Astrocyte (in vitro differentiated cells and primary cell): Measurements from ENCODE around the gene EIF4EBP2. TPM values are rescaled to one million over a fixed set of nuclear protein-coding genes. Genes with fewer than 3 reads are reported as not detected.

Source experiments
- DNase-seq: peaks from one replicate; pipeline ENCODE4 v3.0.0-alpha.2; 2010; ENCODE audit warnings: low read depth
- FAIRE-seq: peaks from 2 replicates; lab custom pipeline; 2011; peaks lifted over from hg19 to GRCh38; lab: Jason Lieb, UNC
- H2AFZ ChIP-seq: 2 replicates; pipeline ENCODE4 v1.6.0; 2012; ENCODE audit warnings: low read depth, low read length, inconsistent platforms
- H3K27ac ChIP-seq: 2 replicates; pipeline ENCODE4 v1.5.1; 2011; ENCODE audit warnings: low read depth, low read length, inconsistent platforms
- H3K27me3 ChIP-seq: 2 replicates; pipeline ENCODE4 v1.6.0; 2011; ENCODE audit warnings: low read length, inconsistent platforms; ENCODE audit not compliant: insufficient read depth
- H3K36me3 ChIP-seq: 2 replicates; pipeline ENCODE4 v1.5.1; 2011; ENCODE audit warnings: low read length, inconsistent platforms; ENCODE audit not compliant: insufficient read depth
- H3K4me1 ChIP-seq: 2 replicates; pipeline ENCODE4 v1.5.1; 2011; ENCODE audit warnings: low read length, inconsistent platforms; ENCODE audit not compliant: insufficient read depth
- H3K4me2 ChIP-seq: 2 replicates; pipeline ENCODE4 v1.6.0; 2012; ENCODE audit warnings: low read length, inconsistent platforms
- H3K4me3 ChIP-seq: 2 replicates; pipeline ENCODE4 v1.5.1; 2011; ENCODE audit warnings: low read depth, mild to moderate bottlenecking, low read length, inconsistent platforms; ENCODE audit not compliant: insufficient read depth
- H3K79me2 ChIP-seq: 2 replicates; pipeline ENCODE4 v1.6.0; 2012; ENCODE audit warnings: mild to moderate bottlenecking, low read length, inconsistent platforms; ENCODE audit not compliant: insufficient read depth
- H3K9ac ChIP-seq: 2 replicates; pipeline ENCODE4 v1.6.0; 2012; ENCODE audit warnings: mild to moderate bottlenecking, low read length, inconsistent platforms
- H3K9me3 ChIP-seq: 2 replicates; pipeline ENCODE4 v1.5.1; 2012; ENCODE audit warnings: low read depth, mild to moderate bottlenecking, low read length, inconsistent platforms; ENCODE audit not compliant: insufficient read depth
- H4K20me1 ChIP-seq: 2 replicates; pipeline ENCODE4 v1.6.0; 2012; ENCODE audit warnings: low read length, inconsistent platforms; ENCODE audit not compliant: insufficient read depth
- H3K27ac Mint-ChIP-seq: one replicate; pipeline ENCODE4 v1.8.0; 2021; ENCODE audit warnings: mild to moderate bottlenecking, mixed read lengths; ENCODE audit not compliant: unreplicated experiment
- H3K27me3 Mint-ChIP-seq: one replicate; pipeline ENCODE4 v1.8.0; 2021; ENCODE audit warnings: low read depth, mixed read lengths; ENCODE audit not compliant: unreplicated experiment
- H3K36me3 Mint-ChIP-seq: one replicate; pipeline ENCODE4 v1.8.0; 2021; ENCODE audit warnings: low read depth, mixed read lengths; ENCODE audit not compliant: unreplicated experiment
- H3K4me1 Mint-ChIP-seq: one replicate; pipeline ENCODE4 v1.8.0; 2021; ENCODE audit warnings: low read depth, mixed read lengths; ENCODE audit not compliant: unreplicated experiment
- H3K4me3 Mint-ChIP-seq: one replicate; pipeline ENCODE4 v1.8.0; 2021; ENCODE audit warnings: mild to moderate bottlenecking, moderate library complexity, mixed read lengths; ENCODE audit not compliant: unreplicated experiment
- H3K9me3 Mint-ChIP-seq: one replicate; pipeline ENCODE4 v1.8.0; 2021; ENCODE audit warnings: mild to moderate bottlenecking, mixed read lengths; ENCODE audit not compliant: unreplicated experiment
- EZH2 ChIP-seq: IDR thresholded peaks from 2 replicates; pipeline ENCODE4 v1.6.1; 2012; ENCODE audit warnings: mild to moderate bottlenecking, low read length, inconsistent platforms; ENCODE audit not compliant: insufficient read depth
- total RNA-seq: library from RNA; stranded (reverse); gene quantifications from 2 replicates; pipeline ENCODE4 v1.2.1, GENCODE V29; 2021
- TF ChIP-seq, protein P1 (sequence below): IDR thresholded peaks from 2 replicates; pipeline ENCODE4 v1.5.1; 2011; ENCODE audit warnings: low read depth, mild to moderate bottlenecking, inconsistent platforms, low read length, moderate library complexity; ENCODE audit not compliant: insufficient read depth

The EIF4EBP2 gene
- total RNA-seq, 1 donor from 2014 or later = 74.0 TPM

- H2AFZ ChIP-seq = no peak overlapping the region
- no peaks in the 10 kb centered on the region for H3K27me3 ChIP-seq
- H3K9me3 ChIP-seq = no peaks in the 10 kb centered on the region
- H3K9me3 Mint-ChIP-seq = no peaks in the 10 kb centered on the region
- H4K20me1 ChIP-seq = peaks cover 13% of the 10 kb centered on the region
- H3K4me2 ChIP-seq = peak overlapping the region; percentile 68
- H3K4me1 ChIP-seq = peaks cover 27% of the 10 kb centered on the region
- no peak overlapping the region for H3K4me3 ChIP-seq
- FAIRE-seq = peak; percentile 63
- H3K36me3 ChIP-seq = no peaks in the 10 kb centered on the region
- H3K4me3 Mint-ChIP-seq = no peak overlapping the region
- peaks cover 2% of the 10 kb centered on the region for H3K79me2 ChIP-seq
- H3K27ac Mint-ChIP-seq = peak overlapping the region; percentile 90
- peaks cover 1% of the 10 kb centered on the region for H3K27me3 Mint-ChIP-seq
- TF ChIP-seq, protein P1, sequence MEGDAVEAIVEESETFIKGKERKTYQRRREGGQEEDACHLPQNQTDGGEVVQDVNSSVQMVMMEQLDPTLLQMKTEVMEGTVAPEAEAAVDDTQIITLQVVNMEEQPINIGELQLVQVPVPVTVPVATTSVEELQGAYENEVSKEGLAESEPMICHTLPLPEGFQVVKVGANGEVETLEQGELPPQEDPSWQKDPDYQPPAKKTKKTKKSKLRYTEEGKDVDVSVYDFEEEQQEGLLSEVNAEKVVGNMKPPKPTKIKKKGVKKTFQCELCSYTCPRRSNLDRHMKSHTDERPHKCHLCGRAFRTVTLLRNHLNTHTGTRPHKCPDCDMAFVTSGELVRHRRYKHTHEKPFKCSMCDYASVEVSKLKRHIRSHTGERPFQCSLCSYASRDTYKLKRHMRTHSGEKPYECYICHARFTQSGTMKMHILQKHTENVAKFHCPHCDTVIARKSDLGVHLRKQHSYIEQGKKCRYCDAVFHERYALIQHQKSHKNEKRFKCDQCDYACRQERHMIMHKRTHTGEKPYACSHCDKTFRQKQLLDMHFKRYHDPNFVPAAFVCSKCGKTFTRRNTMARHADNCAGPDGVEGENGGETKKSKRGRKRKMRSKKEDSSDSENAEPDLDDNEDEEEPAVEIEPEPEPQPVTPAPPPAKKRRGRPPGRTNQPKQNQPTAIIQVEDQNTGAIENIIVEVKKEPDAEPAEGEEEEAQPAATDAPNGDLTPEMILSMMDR = no peak
- TF ChIP-seq EZH2 = no peak
- H3K36me3 Mint-ChIP-seq = peaks cover 2% of the 10 kb centered on the region
- peak overlapping the region; percentile 37 for H3K9ac ChIP-seq
- H3K4me1 Mint-ChIP-seq = peaks cover 35% of the 10 kb centered on the region
- DNase-seq = peak; percentile 97
- H3K27ac ChIP-seq = peak overlapping the region; percentile 52
These were observed 25.8 kb upstream of the EIF4EBP2 start for GRCh38 chr10:70378122-70378521.

GRCh38 chr10:70379581-70380176 is 24.3 kb upstream of the EIF4EBP2 start:
- Histone ChIP-seq H3K4me3 (no peak overlapping the region), H3K4me1 (peaks cover 27% of the 10 kb centered on the region), H3K27me3 (no peaks in the 10 kb centered on the region), H2AFZ (no peak overlapping the region), H3K27ac (no peak overlapping the region), H3K4me2 (no peak overlapping the region), H3K79me2 (peaks cover 2% of the 10 kb centered on the region), H3K9ac (no peak overlapping the region), H3K36me3 (no peaks in the 10 kb centered on the region), H3K9me3 (no peaks in the 10 kb centered on the region), H4K20me1 (peaks cover 9% of the 10 kb centered on the region)
- no peak overlapping the region for H3K4me3 Mint-ChIP-seq
- H3K4me1 Mint-ChIP-seq = peaks cover 34% of the 10 kb centered on the region
- no peak for DNase-seq
- peaks cover 4% of the 10 kb centered on the region for H3K27me3 Mint-ChIP-seq
- no peaks in the 10 kb centered on the region for H3K36me3 Mint-ChIP-seq
- H3K9me3 Mint-ChIP-seq = no peaks in the 10 kb centered on the region
- TF ChIP-seq EZH2 = no peak
- TF ChIP-seq, protein P1 = peak; percentile 39
- FAIRE-seq = no peak
- no peak overlapping the region for H3K27ac Mint-ChIP-seq

DNA sequence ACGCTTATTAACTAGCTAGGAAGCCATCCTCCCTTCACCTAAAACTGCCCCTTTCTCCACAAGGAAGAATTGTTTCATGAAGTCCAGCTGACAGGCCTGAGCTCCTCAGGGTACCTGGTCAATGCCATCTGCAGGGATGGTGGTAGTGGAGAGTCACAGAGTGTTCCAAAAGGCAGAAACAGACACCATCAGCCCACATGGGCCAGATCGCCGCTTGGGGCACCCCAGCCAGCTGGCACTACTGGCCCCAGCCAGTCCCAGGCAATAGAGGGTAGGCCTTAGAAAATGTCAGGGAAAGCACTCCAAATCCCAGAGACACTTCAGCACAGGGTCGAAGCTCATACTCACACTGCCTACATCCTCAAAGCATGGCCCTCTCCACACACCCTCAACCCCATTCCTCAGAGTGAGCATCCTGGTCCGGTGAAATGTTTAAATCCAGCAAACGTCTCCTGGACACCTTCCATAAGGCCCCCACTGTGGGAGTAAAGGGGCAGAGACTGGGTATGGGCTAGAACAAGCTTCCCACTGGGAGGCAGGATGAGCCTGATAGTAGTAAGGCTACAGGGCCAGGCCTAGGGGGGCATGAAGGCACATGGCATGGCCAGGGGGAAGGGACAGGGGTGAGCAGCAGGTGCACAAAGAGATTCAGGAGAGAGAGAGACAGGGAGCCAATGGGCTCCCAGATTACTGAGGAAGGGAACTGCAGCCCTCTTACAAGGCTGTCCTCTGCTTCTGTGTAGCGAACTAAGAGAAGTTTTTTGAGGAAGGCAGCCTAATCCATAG is 23.4 kb upstream of the EIF4EBP2 start:
- TF ChIP-seq, protein P1 = no peak
- TF ChIP-seq EZH2 = no peak
- no peaks in the 10 kb centered on the region for H3K36me3 ChIP-seq
- H3K27ac ChIP-seq = no peak overlapping the region
- DNase-seq (no peak), FAIRE-seq (no peak)
- Mint-ChIP-seq H3K4me3 (peak overlapping the region; percentile 77), H3K36me3 (no peaks in the 10 kb centered on the region), H3K4me1 (peaks cover 29% of the 10 kb centered on the region), H3K27me3 (peaks cover 6% of the 10 kb centered on the region), H3K9me3 (no peaks in the 10 kb centered on the region), H3K27ac (no peak overlapping the region)
- no peak overlapping the region for H2AFZ ChIP-seq
- H3K4me3 ChIP-seq = no peak overlapping the region
- H3K9me3 ChIP-seq = no peaks in the 10 kb centered on the region
- H3K4me1 ChIP-seq = peaks cover 27% of the 10 kb centered on the region
- no peaks in the 10 kb centered on the region for H3K27me3 ChIP-seq
- H3K9ac ChIP-seq = no peak overlapping the region
- H3K79me2 ChIP-seq = peaks cover 2% of the 10 kb centered on the region
- H4K20me1 ChIP-seq = peaks cover 9% of the 10 kb centered on the region
- H3K4me2 ChIP-seq = no peak overlapping the region
